T-helper 2 cell treated with Interferon-gamma antibody and Interleukin-4, amounts not matched to agents 5 μg/mL and 100 μg/mL, for 36 hours (primary cell): Measurements from ENCODE around the gene PRKN.
"Not testable (repeated sequence)": the region's sequence is repeated elsewhere in the genome, so short reads cannot be mapped to it uniquely, and the experiment has no call there.

Source experiments
- DNase-seq: peaks from one replicate; pipeline ENCODE4 v3.0.0; 2021; ENCODE audit warnings: low spot score
- H3K27ac Mint-ChIP-seq: one replicate; pipeline ENCODE4 v1.8.0; 2021; ENCODE audit warnings: mild to moderate bottlenecking, mixed read lengths
- H3K27me3 Mint-ChIP-seq: one replicate; pipeline ENCODE4 v1.8.0; 2021; ENCODE audit warnings: low read depth, mixed read lengths
- H3K36me3 Mint-ChIP-seq: one replicate; pipeline ENCODE4 v1.8.0; 2021; ENCODE audit warnings: low read depth, mixed read lengths
- H3K4me1 Mint-ChIP-seq: one replicate; pipeline ENCODE4 v1.8.0; 2021; ENCODE audit warnings: low read depth, mixed read lengths
- H3K4me3 Mint-ChIP-seq: one replicate; pipeline ENCODE4 v1.8.0; 2022; ENCODE audit warnings: mild to moderate bottlenecking, moderate library complexity, mixed read lengths
- H3K9me3 Mint-ChIP-seq: one replicate; pipeline ENCODE4 v1.8.0; 2021; ENCODE audit warnings: mixed read lengths

The PRKN gene

DNA sequence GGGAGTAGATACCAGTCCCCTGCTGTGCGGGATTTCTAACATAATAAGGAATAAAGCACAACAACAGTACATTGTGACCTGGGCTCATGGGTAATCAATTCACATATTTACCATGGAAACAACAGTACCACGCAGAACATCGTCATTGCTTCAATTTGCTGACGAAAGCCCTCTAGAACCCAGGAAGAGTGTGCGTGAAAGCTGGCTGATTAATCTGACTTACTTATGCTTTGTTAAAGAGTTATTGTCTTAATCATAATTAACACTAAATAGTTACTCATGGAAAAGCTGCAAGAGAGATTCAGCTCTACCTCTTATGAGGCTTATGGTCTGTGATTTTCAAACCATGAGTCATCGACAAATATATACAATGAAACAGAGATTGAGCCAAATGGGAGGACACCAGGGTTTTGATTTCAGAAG is 809.4 kb downstream of the PRKN start:
- Mint-ChIP-seq H3K9me3 (no peaks in the 10 kb centered on the region), H3K27me3 (no peaks in the 10 kb centered on the region), H3K4me1 (no peaks in the 10 kb centered on the region), H3K27ac (no peak overlapping the region), H3K4me3 (no peak overlapping the region), H3K36me3 (no peaks in the 10 kb centered on the region)
- DNase-seq: no peak

- no peak overlapping the region for H3K27ac Mint-ChIP-seq
Measured at GRCh38 chr6:161917645-161918044, 809.9 kb downstream of the PRKN start.

GRCh38 chr6:161915456-161915964 is 812.1 kb downstream of the PRKN start:
- Mint-ChIP-seq H3K4me1 (no peaks in the 10 kb centered on the region), H3K27ac (no peak overlapping the region), H3K9me3 (no peaks in the 10 kb centered on the region), H3K4me3 (no peak overlapping the region), H3K36me3 (no peaks in the 10 kb centered on the region), H3K27me3 (no peaks in the 10 kb centered on the region)
- DNase-seq: no peak

More at GRCh38 chr6:161917645-161918044, 809.9 kb downstream of the PRKN start:
- Mint-ChIP-seq H3K27me3 (no peaks in the 10 kb centered on the region), H3K36me3 (no peaks in the 10 kb centered on the region), H3K9me3 (no peaks in the 10 kb centered on the region), H3K4me3 (no peak overlapping the region), H3K4me1 (no peaks in the 10 kb centered on the region)
- DNase-seq: no peak

DNA sequence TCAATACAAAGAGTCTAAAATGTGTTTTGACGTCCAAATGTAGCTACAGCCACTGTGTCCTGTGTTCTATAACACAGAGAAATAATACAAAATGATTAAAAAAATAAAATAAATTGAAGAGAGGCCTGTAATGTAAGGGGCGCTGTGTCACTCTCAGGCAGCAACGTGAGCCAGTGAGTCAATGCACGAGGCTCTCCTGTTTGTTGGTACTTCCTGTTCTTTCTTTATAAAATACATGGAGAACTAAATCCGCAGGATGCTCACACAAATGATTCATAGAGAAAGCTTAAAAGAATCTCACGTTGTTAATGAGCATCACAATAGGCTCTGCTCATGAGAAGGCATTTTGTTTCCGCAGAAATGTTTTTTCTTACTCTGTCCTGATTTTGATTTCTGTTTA is 818.7 kb downstream of the PRKN start:
- no peak overlapping the region for H3K27ac Mint-ChIP-seq
- DNase-seq: no peak
- H3K4me3 Mint-ChIP-seq: no peak overlapping the region
- H3K9me3 Mint-ChIP-seq: no peaks in the 10 kb centered on the region
- no peaks in the 10 kb centered on the region for H3K4me1 Mint-ChIP-seq
- no peaks in the 10 kb centered on the region for H3K27me3 Mint-ChIP-seq
- no peaks in the 10 kb centered on the region for H3K36me3 Mint-ChIP-seq

GRCh38 chr6:161906571-161906970 is 821.0 kb downstream of the PRKN start:
- Mint-ChIP-seq H3K27me3 (no peaks in the 10 kb centered on the region), H3K4me3 (no peak overlapping the region), H3K9me3 (no peaks in the 10 kb centered on the region), H3K4me1 (no peaks in the 10 kb centered on the region), H3K27ac (no peak overlapping the region), H3K36me3 (no peaks in the 10 kb centered on the region)
- no peak for DNase-seq

GRCh38 chr6:161903584-161904212 is 823.9 kb downstream of the PRKN start:
- Mint-ChIP-seq H3K9me3 (no peaks in the 10 kb centered on the region), H3K4me3 (no peak overlapping the region), H3K27ac (no peak overlapping the region), H3K4me1 (no peaks in the 10 kb centered on the region), H3K36me3 (no peaks in the 10 kb centered on the region), H3K27me3 (no peaks in the 10 kb centered on the region)
- no peak for DNase-seq

DNA sequence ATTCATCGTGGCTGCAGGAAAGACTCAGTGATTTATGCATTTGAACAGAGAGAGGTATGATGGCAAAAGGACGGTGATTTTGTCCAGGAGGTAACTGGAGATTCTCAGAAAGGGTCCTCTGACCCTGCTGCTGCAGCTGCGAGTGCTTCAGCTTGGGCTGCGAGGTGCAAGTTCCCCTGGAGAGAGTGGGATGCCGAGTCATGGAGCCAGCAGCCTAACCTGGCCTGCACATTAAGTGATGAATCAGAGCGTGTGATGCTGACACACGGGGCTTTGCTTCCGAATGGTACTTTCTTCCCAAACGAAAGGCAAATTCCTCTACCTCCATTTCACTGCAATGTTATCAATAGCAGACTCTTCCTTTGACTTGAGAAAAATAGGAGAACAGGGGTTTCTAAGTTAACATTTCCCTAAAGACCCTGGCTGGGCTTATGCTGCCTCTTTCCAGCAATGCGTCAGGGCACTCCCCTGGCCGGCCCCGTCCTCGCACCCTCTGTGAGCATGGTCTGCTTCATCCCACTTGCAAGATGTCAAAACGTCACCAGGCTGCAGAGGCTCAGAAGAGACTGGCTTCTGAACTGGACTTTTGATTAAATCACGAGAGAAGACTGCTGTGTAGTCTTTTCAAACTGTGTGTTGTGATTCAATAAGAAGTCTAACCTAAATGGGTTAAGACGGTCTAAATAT is 825.7 kb downstream of the PRKN start:
- no peaks in the 10 kb centered on the region for H3K9me3 Mint-ChIP-seq
- H3K4me1 Mint-ChIP-seq: no peaks in the 10 kb centered on the region
- H3K36me3 Mint-ChIP-seq: no peaks in the 10 kb centered on the region
- no peak overlapping the region for H3K27ac Mint-ChIP-seq
- H3K4me3 Mint-ChIP-seq: no peak overlapping the region
- no peaks in the 10 kb centered on the region for H3K27me3 Mint-ChIP-seq
- no peak for DNase-seq

DNA sequence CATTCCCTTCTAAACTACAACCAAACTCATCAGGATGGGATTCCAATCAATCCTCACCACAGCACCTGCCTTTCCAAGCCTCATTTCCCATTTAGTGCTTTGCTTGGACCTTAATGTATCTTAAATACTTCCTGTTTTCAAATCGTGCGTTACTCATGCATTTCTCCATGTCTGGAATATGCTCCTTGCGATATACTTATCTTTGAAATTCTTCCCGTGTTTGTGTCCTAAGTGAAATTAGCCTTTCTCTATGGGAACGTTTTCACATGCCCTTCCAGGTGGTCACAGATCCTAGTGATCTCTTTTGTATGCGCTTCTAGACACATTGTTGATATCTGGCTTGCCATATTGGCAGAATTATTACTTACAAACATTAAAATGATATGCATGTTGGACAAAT is 833.1 kb downstream of the PRKN start:
- Mint-ChIP-seq H3K4me1 (no peaks in the 10 kb centered on the region), H3K9me3 (no peaks in the 10 kb centered on the region), H3K27ac (no peak overlapping the region), H3K36me3 (no peaks in the 10 kb centered on the region), H3K4me3 (no peak overlapping the region), H3K27me3 (no peaks in the 10 kb centered on the region)
- DNase-seq: no peak

- Mint-ChIP-seq H3K36me3 (no peaks in the 10 kb centered on the region), H3K27ac (no peak overlapping the region), H3K27me3 (no peaks in the 10 kb centered on the region), H3K4me3 (no peak overlapping the region), H3K9me3 (no peaks in the 10 kb centered on the region), H3K4me1 (no peaks in the 10 kb centered on the region)
- no peak for DNase-seq
Measured at GRCh38 chr6:161891542-161891941, 836.0 kb downstream of the PRKN start.

DNA sequence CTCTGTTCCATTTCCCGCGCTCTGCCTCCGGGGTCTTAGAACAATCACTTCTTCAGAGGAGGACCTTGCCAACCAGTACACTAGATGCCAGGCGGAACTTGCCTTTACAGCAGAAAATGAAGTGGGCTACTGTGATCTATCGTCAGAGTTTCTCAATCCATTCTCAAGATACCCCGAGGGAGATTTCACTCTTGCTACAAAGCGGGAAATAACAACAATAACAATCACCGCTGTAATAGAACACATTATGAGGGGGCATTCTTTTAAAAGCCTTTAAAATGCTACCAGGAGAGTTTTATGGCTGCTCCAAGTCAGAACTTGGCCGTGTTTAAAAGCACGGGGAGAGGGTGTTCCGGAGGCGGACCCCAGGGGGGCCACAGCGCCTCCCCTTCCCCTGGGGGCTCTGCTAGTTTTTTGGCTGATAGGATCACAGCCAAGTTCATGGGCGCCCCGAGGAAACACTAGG is 836.7 kb downstream of the PRKN start:
- no peaks in the 10 kb centered on the region for H3K27me3 Mint-ChIP-seq
- no peaks in the 10 kb centered on the region for H3K9me3 Mint-ChIP-seq
- DNase-seq: no peak
- no peak overlapping the region for H3K27ac Mint-ChIP-seq
- no peaks in the 10 kb centered on the region for H3K4me1 Mint-ChIP-seq
- H3K36me3 Mint-ChIP-seq: no peaks in the 10 kb centered on the region
- no peak overlapping the region for H3K4me3 Mint-ChIP-seq

GRCh38 chr6:161890133-161890831 is 837.3 kb downstream of the PRKN start:
- no peak for DNase-seq
- H3K4me3 Mint-ChIP-seq: no peak overlapping the region
- H3K27ac Mint-ChIP-seq: no peak overlapping the region
- no peaks in the 10 kb centered on the region for H3K36me3 Mint-ChIP-seq
- no peaks in the 10 kb centered on the region for H3K9me3 Mint-ChIP-seq
- no peaks in the 10 kb centered on the region for H3K4me1 Mint-ChIP-seq
- no peaks in the 10 kb centered on the region for H3K27me3 Mint-ChIP-seq

- Mint-ChIP-seq H3K4me3 (no peak overlapping the region), H3K27ac (no peak overlapping the region), H3K36me3 (no peaks in the 10 kb centered on the region), H3K4me1 (no peaks in the 10 kb centered on the region), H3K27me3 (no peaks in the 10 kb centered on the region), H3K9me3 (no peaks in the 10 kb centered on the region)
- no peak for DNase-seq
Measured at GRCh38 chr6:161889324-161889723, 838.2 kb downstream of the PRKN start.

DNA sequence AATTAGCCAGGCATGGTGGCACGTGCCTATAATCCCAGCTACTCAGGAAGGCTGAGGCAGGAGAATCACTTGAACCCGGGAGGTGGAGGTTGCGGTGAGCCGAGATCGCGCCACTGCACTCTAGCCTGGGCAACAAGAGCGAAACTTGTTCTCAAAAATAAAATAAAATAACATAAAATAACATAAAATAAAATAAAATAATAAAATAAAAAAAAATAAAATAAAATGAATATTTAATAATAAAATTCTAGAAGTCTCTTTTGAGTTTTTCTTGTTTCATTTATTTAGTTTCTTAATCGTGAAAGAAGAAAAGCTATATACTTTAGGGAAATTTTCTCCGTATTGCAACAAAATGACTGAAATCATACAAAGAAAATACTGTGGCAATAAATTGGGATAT is 841.0 kb downstream of the PRKN start:
- H3K4me3 Mint-ChIP-seq, H3K4me1 Mint-ChIP-seq, H3K9me3 Mint-ChIP-seq, DNase-seq, H3K27ac Mint-ChIP-seq, H3K36me3 Mint-ChIP-seq, H3K27me3 Mint-ChIP-seq: not testable (repeated sequence)

GRCh38 chr6:161884782-161885181 is 842.8 kb downstream of the PRKN start:
- Mint-ChIP-seq H3K27me3 (no peaks in the 10 kb centered on the region), H3K36me3 (no peaks in the 10 kb centered on the region), H3K4me3 (no peak overlapping the region), H3K9me3 (no peaks in the 10 kb centered on the region), H3K4me1 (no peaks in the 10 kb centered on the region), H3K27ac (no peak overlapping the region)
- DNase-seq: no peak
